Stimulated activated CD8-positive, alpha-beta memory T cell treated with anti-CD3 and anti-CD28 coated beads, Interleukin-2, amount 100 ng/mL, for 1 hour (primary cell): ENCODE data around the gene KCNQ1.

ENCODE experiments used
- DNase-seq, 2 donors: peaks; one replicate each; pipeline ENCODE4 v3.0.0-alpha.2; 2020; ENCODE audit warnings: low read depth in 2 of 2

The KCNQ1 gene

GRCh38 chr11:2716376-2717095 lies 271.7 kb downstream of the KCNQ1 start:
- DNase-seq: no peak

GRCh38 chr11:2717561-2718325 lies 272.9 kb downstream of the KCNQ1 start:
- no peak for DNase-seq

DNA sequence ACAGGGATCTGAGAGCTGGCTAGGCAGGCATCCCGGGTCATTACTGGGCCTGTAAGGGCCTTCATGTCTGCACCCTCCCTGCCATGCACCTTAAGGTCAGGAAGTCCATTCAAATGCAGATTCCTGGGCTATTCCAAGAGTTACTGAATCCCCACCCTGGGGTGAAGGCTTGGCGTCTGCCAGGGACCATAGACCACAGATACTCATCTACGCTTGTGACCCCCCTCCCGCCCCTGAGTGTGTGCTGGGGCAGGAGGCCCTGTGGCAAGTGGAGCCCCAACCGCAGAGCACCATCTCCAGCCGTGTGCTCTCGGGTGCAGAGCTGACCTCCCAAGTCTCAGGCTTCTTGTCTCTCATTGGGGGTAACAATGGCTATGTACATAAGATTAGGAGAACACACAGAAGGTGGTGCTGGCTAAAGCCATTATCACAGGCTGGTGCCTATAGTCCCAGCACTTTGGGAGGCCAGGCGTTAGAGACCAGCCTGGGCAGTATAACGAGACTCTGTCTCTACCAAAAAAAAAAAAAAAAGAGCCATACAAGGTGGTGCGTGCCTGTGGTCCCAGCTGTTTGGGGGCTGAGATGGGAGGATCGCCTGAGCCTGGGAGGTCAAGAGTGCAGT lies 274.1 kb downstream of the KCNQ1 start:
- DNase-seq: no peak

DNA sequence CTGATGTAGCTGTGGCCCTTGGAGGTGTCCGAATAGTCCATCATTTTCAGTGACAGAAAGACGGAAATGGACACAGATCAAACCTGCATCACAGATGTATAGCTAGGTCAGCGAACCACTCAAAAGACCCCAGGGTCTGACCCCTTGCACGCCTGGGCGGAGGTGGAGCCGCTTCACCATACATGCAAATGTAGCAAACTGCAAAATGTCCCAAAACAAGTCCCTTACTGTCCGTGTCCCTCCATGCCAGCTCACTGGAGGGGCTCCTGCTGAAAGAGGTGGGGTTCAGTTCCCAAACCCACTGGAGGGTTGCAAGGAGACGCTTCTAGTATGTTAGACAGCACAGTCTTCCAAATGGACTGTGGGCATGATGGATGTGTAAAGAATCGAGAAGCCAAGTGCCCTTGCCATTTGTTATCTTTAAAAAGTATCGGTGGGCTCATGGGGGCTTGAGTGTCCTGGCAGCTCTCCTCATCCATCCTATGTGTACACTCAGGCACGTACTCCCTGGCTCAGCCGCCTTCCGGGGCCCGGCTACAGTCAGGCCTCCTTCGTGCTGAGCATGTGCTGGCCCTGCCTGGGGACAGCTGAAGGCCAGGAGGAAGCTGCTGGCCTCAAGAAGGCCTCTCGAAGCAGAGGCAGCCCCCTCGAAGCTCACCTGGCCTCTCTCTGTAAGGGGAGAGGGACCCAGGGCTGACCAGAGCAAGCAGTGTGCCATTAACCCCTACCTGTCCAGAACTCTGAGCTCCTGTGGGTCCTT lies 275.2 kb downstream of the KCNQ1 start:
- DNase-seq: no peak

GRCh38 chr11:2721210-2721916 lies 276.6 kb downstream of the KCNQ1 start:
- no peak for DNase-seq

GRCh38 chr11:2722955-2723354 lies 278.1 kb downstream of the KCNQ1 start:
- DNase-seq: no peak

GRCh38 chr11:2724104-2724503 lies 279.3 kb downstream of the KCNQ1 start:
- no peak for DNase-seq

- no peak for DNase-seq
Observed at GRCh38 chr11:2724653-2725367, 280.0 kb downstream of the KCNQ1 start.

DNA sequence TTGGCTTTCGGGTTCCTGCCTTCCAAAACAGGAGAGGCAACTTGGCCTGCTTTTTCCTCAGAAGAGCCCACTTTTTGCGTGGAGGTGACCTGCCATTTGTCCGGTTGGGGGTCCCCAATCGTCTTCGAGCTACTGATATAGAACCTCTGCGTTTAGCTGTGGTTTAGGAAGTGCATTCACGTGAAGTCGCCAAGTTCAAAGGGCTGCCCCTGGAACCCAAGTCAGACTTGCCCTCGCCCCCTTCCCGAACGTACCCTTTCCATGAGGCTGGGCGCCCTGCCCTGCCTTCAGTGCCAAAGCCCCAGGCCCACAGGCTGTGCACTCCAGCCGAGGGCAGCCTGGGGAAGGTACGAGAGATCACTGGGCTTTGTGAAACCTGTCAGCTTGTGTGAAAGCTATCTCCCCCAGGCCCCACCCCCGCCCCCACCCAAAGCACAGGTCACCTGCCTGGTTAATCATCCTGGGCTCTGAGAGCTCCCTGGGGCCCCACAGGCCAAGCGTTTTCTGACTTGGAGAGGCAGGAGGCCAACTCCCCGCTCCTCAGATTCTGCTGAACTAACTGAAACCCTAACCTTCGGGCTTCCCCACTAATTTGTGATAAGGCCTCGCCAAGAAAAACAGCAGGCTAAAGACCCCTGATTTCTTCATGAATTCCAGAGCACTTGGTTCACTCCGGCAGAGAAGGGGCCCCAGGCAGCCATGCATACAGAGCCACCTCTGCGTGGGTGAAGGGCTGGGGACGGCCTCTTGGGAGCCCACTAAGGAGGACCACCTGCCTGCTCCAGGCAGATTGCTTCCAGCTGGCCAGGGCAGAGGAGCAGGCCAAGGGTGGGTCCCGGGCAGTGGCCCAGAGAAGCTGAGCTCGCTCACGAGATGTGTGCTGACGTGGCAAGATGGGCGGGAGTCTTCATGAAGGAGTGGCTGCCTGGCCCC lies 280.8 kb downstream of the KCNQ1 start:
- no peak for DNase-seq

GRCh38 chr11:2726964-2727363 lies 282.2 kb downstream of the KCNQ1 start:
- DNase-seq: no peak

GRCh38 chr11:2728128-2728662 lies 283.4 kb downstream of the KCNQ1 start:
- DNase-seq: no peak

DNA sequence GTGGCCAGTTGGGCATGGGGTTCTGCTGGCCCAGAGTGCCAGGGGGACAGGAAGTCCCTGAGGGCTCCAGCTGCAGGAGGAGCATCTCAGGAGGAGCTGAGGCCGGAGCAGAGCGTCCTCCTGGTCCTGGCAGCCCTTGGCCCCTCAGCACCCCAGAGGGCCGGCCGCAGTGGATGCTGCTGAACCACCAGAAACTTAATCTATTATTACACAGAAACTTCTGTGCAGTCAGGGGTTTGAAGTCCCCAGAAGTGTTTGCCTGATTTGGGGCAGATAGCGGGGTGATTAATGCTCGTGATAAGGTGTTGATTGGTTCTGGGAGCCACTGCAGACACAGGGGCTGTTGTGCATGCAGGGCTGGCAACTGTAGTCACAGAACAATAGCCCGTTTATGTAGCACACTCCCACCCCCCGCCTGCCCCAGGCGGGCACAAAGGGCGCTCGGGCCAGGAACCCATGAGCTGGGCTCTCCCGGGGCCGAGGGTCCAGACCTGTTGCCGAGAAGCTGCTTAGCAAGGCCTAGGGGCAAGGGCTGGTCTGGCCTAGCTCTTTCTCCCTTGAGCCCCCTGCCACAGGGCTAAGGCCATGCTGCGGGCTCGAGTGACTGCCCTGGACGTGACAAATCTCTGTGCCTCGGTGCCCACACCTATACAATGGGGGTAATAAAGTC lies 284.0 kb downstream of the KCNQ1 start:
- no peak for DNase-seq

DNA sequence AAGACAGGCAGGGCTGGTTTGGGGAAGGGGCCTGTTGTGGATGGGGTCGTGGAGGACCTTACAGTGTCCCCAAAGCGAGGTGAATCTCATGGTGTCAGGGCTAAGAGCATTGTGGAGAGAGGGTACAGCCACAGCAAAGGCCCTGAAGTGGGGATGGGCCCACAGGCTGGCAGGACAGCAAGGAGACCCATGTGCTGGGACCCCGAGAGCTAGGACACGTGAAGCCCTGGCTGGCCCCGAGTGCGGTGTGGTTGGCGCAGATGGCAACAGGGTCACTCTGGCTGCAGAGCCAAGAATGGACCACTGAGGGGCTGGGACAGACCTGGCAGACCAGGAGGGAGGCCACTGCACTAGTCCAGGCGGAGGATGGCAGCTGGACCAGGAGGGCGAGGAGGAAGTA lies 285.0 kb downstream of the KCNQ1 start:
- DNase-seq: no peak

GRCh38 chr11:2730272-2731129 lies 285.7 kb downstream of the KCNQ1 start:
- no peak for DNase-seq

GRCh38 chr11:2731130-2732125 lies 286.6 kb downstream of the KCNQ1 start:
- no peak for DNase-seq

- DNase-seq: no peak
Observed at GRCh38 chr11:2732261-2732939, 287.6 kb downstream of the KCNQ1 start.
